ENCODE measurements around the gene CDIPT. TPM values are rescaled to one million over a fixed set of nuclear protein-coding genes. Genes with fewer than 3 reads are reported as not detected.

Gene CDIPT
- total and polyA plus RNA-seq, 2 of the 4 experiments (the other 2 are of a cell fraction) = 47.1 to 100 TPM

DNA sequence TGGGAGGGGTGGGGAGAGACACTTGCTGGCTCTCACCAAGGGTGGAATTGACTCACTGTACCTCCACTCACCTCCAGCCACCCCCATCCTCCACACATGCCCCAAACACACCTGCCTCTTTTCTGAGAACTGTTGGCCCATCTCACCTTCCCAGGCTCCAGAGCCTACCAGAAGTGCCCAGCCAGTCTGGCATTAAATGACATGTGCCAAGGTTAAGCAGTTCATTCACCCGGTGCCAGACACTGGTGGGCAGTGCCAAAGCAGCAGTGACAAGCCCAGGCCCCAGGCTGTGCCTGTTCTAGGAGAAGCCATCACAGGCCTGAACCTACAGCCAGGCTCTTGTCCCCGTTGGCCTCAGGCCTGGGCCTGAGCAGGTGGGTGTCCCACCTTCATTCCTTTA, 31.5 kb downstream of the CDIPT start:
- Histone ChIP-seq H3K14ac (replicated peaks; ENCODE audit: low read depth, low read length) (no peak overlapping the region), H3K9ac (ENCODE audit: low read depth, low read length) (no peak overlapping the region), H3K4me3 (ENCODE audit: insufficient read depth, low read depth, low read length) (no peak overlapping the region), H2BK20ac (ENCODE audit: low read depth, low read length) (no peak overlapping the region), H2BK120ac (ENCODE audit: low read depth, low read length) (no peak overlapping the region), H3K79me1 (ENCODE audit: low read depth in 1 of 2, low read length in 2 of 2) (peaks cover 37 to 76% of the 10 kb centered on the region in 2 experiments), H3K9me3 (ENCODE audit: control insufficient read depth, insufficient read depth, low read length) (no peaks in the 10 kb centered on the region), H3K56ac (ENCODE audit: extremely low read depth, insufficient read depth, low read length) (no peak overlapping the region), H4K8ac (ENCODE audit: low read depth in 2 of 2, low read length in 2 of 2) (no peak overlapping the region), H2AFZ (replicated peaks; ENCODE audit: low read length, poor library complexity) (no peak overlapping the region), H2AK9ac (replicated peaks; ENCODE audit: low read depth, low read length, poor library complexity) (peak overlapping the region; percentile 28), H4K91ac (ENCODE audit: insufficient read depth, low read depth, low read length) (no peak overlapping the region), H3K23ac (ENCODE audit: low read depth, low read length) (no peak overlapping the region), H2BK15ac (ENCODE audit: low read depth, low read length) (no peak overlapping the region), H3K27ac (ENCODE audit: insufficient read depth, low read length) (no peak overlapping the region), H2AK5ac (ENCODE audit: low read depth, low read length) (no peak overlapping the region), H3K4me1 (ENCODE audit: control insufficient read depth, insufficient read depth, low read length) (peaks cover 8% of the 10 kb centered on the region), H4K5ac (ENCODE audit: low read depth, low read length) (no peak overlapping the region), H3K4me2 (ENCODE audit: low read depth, low read length) (no peak overlapping the region), H3K27me3 (ENCODE audit: control insufficient read depth, insufficient read depth, low read length) (no peaks in the 10 kb centered on the region), H2BK5ac (ENCODE audit: low read depth, low read length, poor library complexity, severe bottlenecking) (no peak overlapping the region), H3K18ac (ENCODE audit: low read depth, low read length) (no peak overlapping the region), H3K4ac (ENCODE audit: low read depth, low read length) (no peak overlapping the region), H3K36me3 (ENCODE audit: control insufficient read depth, insufficient read depth, low read length) (peaks cover 43% of the 10 kb centered on the region), H3K9me1 (ENCODE audit: insufficient read depth, low read length) (peaks cover 17% of the 10 kb centered on the region), H4K20me1 (ENCODE audit: insufficient read depth, low read length) (peaks cover 23% of the 10 kb centered on the region; the same call in 1 of the 2 replicates)
- CTCF ChIA-PET = no interaction called here
- DNase-seq = no peak
- 100% methylated on average over 1 of the region's 2 CpGs; no CpG with 5 or more reads in 1 of the 2 experiments for WGBS, 2 experiments (ENCODE audit: extremely low coverage in 2 of 2, insufficient read length in 1 of 2)
- POLR2A ChIA-PET (ENCODE audit: unreplicated experiment) = no interaction called here
- ATAC-seq (ENCODE audit: low read depth) = no peak
- in situ Hi-C loops (cut with MboI; ENCODE audit: low sequenced_read_pairs) = no loop called here
- no peak for TF ChIP-seq RCOR1 (IDR thresholded peaks at IDR 0.05; ENCODE audit: insufficient replicate concordance, low read length)
- no TSS peak for BruUV-seq (replicated peaks)
- dilution Hi-C loops (cut with HindIII; ENCODE audit: low sequenced_read_pairs, unreplicated experiment) = no loop called here
- intact Hi-C loops (cut with micrococcal nuclease) = no loop called here

Measured in IMR-90 (cell line).